SJCRH30 (cell line): ENCODE results near the gene CSTPP1. TPM values are rescaled to one million over a fixed set of nuclear protein-coding genes. Genes with fewer than 3 reads are reported as not detected.
"Not testable (repeated sequence)": the region's sequence is repeated elsewhere in the genome, so short reads cannot be mapped to it uniquely, and the experiment has no call there.

Experiments
- DNase-seq, 2 experiments: peaks; one replicate each; pipeline ENCODE4 v3.0.0-alpha.2; 2015 to 2020
- H3K27ac ChIP-seq: fragments of 250-450 bp; sonication (Bioruptor Pico); 2 replicates; pipeline ENCODE4 v1.5.1; 2020; ENCODE audit warnings: mild to moderate bottlenecking, moderate library complexity
- H3K27me3 ChIP-seq: fragments of 250-450 bp; sonication (Bioruptor Pico); 2 replicates; pipeline ENCODE4 v1.5.1; 2020; ENCODE audit warnings: mild to moderate bottlenecking, moderate library complexity
- H3K36me3 ChIP-seq: fragments of 250-450 bp; sonication (Bioruptor Pico); 2 replicates; pipeline ENCODE4 v1.5.1; 2020; ENCODE audit warnings: mild to moderate bottlenecking, moderate library complexity
- H3K4me1 ChIP-seq: fragments of 250-450 bp; sonication (Bioruptor Pico); 2 replicates; pipeline ENCODE4 v1.5.1; 2020; ENCODE audit warnings: mild to moderate bottlenecking, moderate library complexity
- H3K4me3 ChIP-seq: fragments of 250-450 bp; sonication (Bioruptor Pico); 2 replicates; pipeline ENCODE4 v1.5.1; 2020; ENCODE audit warnings: mild to moderate bottlenecking, moderate library complexity
- H3K9me3 ChIP-seq: fragments of 250-450 bp; sonication (Bioruptor Pico); replicated peaks from 2 replicates; pipeline ENCODE4 v1.5.1; 2020; ENCODE audit warnings: mild to moderate bottlenecking, moderate library complexity
- total RNA-seq: library from RNA; depleted of rRNA; stranded (reverse); fragments of >200 nt; shearing (Covaris generic); gene quantifications from 2 replicates; pipeline ENCODE4 v1.2.3, GENCODE V29; 2014

The CSTPP1 gene
- total RNA-seq, 1 experiment from 2014 or later: 24.5 TPM

- Histone ChIP-seq H3K36me3 (no peaks in the 10 kb centered on the region), H3K9me3 (no peaks in the 10 kb centered on the region), H3K4me3 (no peak overlapping the region), H3K4me1 (peaks cover 6% of the 10 kb centered on the region; the same call in 1 of the 2 replicates), H3K27ac (no peak overlapping the region), H3K27me3 (no peaks in the 10 kb centered on the region)
- DNase-seq: no peak
These were observed 247.4 kb downstream of the CSTPP1 start for GRCh38 chr11:47183969-47184368.

- H3K4me3 ChIP-seq: peak overlapping the region; percentile 78
- peak in 1 of 2 experiments; percentile 19 for DNase-seq
- no peaks in the 10 kb centered on the region for H3K27me3 ChIP-seq
- no peaks in the 10 kb centered on the region for H3K9me3 ChIP-seq
- H3K36me3 ChIP-seq: no peaks in the 10 kb centered on the region
- H3K27ac ChIP-seq: peak overlapping the region; percentile 63; the same call in 1 of the 2 replicates
- H3K4me1 ChIP-seq: peaks cover 6% of the 10 kb centered on the region; the same call in 1 of the 2 replicates
These were observed 248.2 kb downstream of the CSTPP1 start for GRCh38 chr11:47184711-47185304.

GRCh38 chr11:47185305-47186075 lies 248.9 kb downstream of the CSTPP1 start:
- Histone ChIP-seq H3K4me1 (peaks cover 6% of the 10 kb centered on the region; the same call in 1 of the 2 replicates), H3K27me3 (no peaks in the 10 kb centered on the region), H3K27ac (peak overlapping the region; percentile 63), H3K9me3 (no peaks in the 10 kb centered on the region), H3K4me3 (peak overlapping the region; percentile 78), H3K36me3 (no peaks in the 10 kb centered on the region)
- DNase-seq: peak; percentile 87 to 89

- Histone ChIP-seq H3K9me3 (no peaks in the 10 kb centered on the region), H3K4me1 (peaks cover 6% of the 10 kb centered on the region; the same call in 1 of the 2 replicates), H3K36me3 (no peaks in the 10 kb centered on the region), H3K27ac (peak within 1 kb of the TSS; percentile 63), H3K27me3 (no peaks in the 10 kb centered on the region), H3K4me3 (peak within 1 kb of the TSS; percentile 78)
- DNase-seq: peak; percentile 66 to 71
These were observed 249.6 kb downstream of the CSTPP1 start, which contains the start of gene PACSIN3 for GRCh38 chr11:47186076-47186699. Gene PACSIN3 (minus strand): TSS chr11:47186434. CDS start chr11:47182727, 3,707 bp downstream.

- Histone ChIP-seq H3K27ac (peak overlapping the region; percentile 36; the same call in 1 of the 2 replicates), H3K9me3 (no peaks in the 10 kb centered on the region), H3K27me3 (no peaks in the 10 kb centered on the region), H3K36me3 (no peaks in the 10 kb centered on the region), H3K4me1 (peaks cover 6% of the 10 kb centered on the region; the same call in 1 of the 2 replicates), H3K4me3 (peak overlapping the region; percentile 78)
- DNase-seq: peak; percentile 72 to 82
These were observed 250.4 kb downstream of the CSTPP1 start for GRCh38 chr11:47186700-47187695.

- no peak overlapping the region for H3K27ac ChIP-seq
- no peak for DNase-seq
These were observed 251.2 kb downstream of the CSTPP1 start for GRCh38 chr11:47187723-47188122.

GRCh38 chr11:47188259-47188658 lies 251.7 kb downstream of the CSTPP1 start:
- peaks cover 8% of the 10 kb centered on the region; the same call in 1 of the 2 replicates for H3K4me1 ChIP-seq
- H3K9me3 ChIP-seq: no peaks in the 10 kb centered on the region
- no peak overlapping the region for H3K27ac ChIP-seq
- no peak overlapping the region for H3K4me3 ChIP-seq
- DNase-seq: peak in 1 of 2 experiments; percentile 32
- no peaks in the 10 kb centered on the region for H3K27me3 ChIP-seq
- H3K36me3 ChIP-seq: no peaks in the 10 kb centered on the region

More at GRCh38 chr11:47187723-47188122, 251.2 kb downstream of the CSTPP1 start:
- H3K9me3 ChIP-seq: no peaks in the 10 kb centered on the region
- H3K4me3 ChIP-seq: peak overlapping the region; percentile 78; the same call in 1 of the 2 replicates
- no peaks in the 10 kb centered on the region for H3K27me3 ChIP-seq
- no peaks in the 10 kb centered on the region for H3K36me3 ChIP-seq
- peaks cover 6% of the 10 kb centered on the region; the same call in 1 of the 2 replicates for H3K4me1 ChIP-seq

GRCh38 chr11:47189100-47189834 lies 252.7 kb downstream of the CSTPP1 start:
- H3K27me3 ChIP-seq: no peaks in the 10 kb centered on the region
- peak in 1 of 2 experiments; percentile 23 for DNase-seq
- H3K27ac ChIP-seq: no peak overlapping the region
- H3K4me3 ChIP-seq: no peak overlapping the region
- H3K9me3 ChIP-seq: no peaks in the 10 kb centered on the region
- H3K4me1 ChIP-seq: peaks cover 15% of the 10 kb centered on the region; the same call in 1 of the 2 replicates
- no peaks in the 10 kb centered on the region for H3K36me3 ChIP-seq

GRCh38 chr11:47191137-47191536 lies 254.6 kb downstream of the CSTPP1 start:
- H3K27ac ChIP-seq, H3K36me3 ChIP-seq, DNase-seq, H3K9me3 ChIP-seq, H3K4me3 ChIP-seq, H3K27me3 ChIP-seq: not testable (repeated sequence)
- H3K4me1 ChIP-seq: peaks cover 19% of the 10 kb centered on the region; the same call in 1 of the 2 replicates

GRCh38 chr11:47192111-47192510 lies 255.6 kb downstream of the CSTPP1 start:
- DNase-seq: no peak
- Histone ChIP-seq H3K27me3 (peaks cover 3% of the 10 kb centered on the region; the same call in 1 of the 2 replicates), H3K4me1 (peaks cover 19% of the 10 kb centered on the region; the same call in 1 of the 2 replicates), H3K27ac (no peak overlapping the region), H3K9me3 (no peaks in the 10 kb centered on the region), H3K4me3 (no peak overlapping the region), H3K36me3 (no peaks in the 10 kb centered on the region)

GRCh38 chr11:47198161-47198560 lies 261.6 kb downstream of the CSTPP1 start:
- H3K9me3 ChIP-seq, H3K27ac ChIP-seq, H3K27me3 ChIP-seq, H3K36me3 ChIP-seq, H3K4me3 ChIP-seq, DNase-seq: not testable (repeated sequence)
- H3K4me1 ChIP-seq: peaks cover 12% of the 10 kb centered on the region; the same call in 1 of the 2 replicates

GRCh38 chr11:47201015-47201414 lies 264.5 kb downstream of the CSTPP1 start:
- no peak overlapping the region for H3K27ac ChIP-seq
- no peak for DNase-seq
- H3K27me3 ChIP-seq: peaks cover 3% of the 10 kb centered on the region; the same call in 1 of the 2 replicates
- no peaks in the 10 kb centered on the region for H3K9me3 ChIP-seq
- 0 out of 2 replicates have a peak, but pooled peaks cover 2% of the 10 kb centered on the region for H3K4me1 ChIP-seq
- H3K36me3 ChIP-seq: no peaks in the 10 kb centered on the region
- no peak overlapping the region for H3K4me3 ChIP-seq

- DNase-seq: no peak
- Histone ChIP-seq H3K9me3 (no peaks in the 10 kb centered on the region), H3K4me1 (0 out of 2 replicates have a peak, but pooled peaks cover 2% of the 10 kb centered on the region), H3K4me3 (no peak overlapping the region), H3K36me3 (no peaks in the 10 kb centered on the region), H3K27me3 (no peaks in the 10 kb centered on the region), H3K27ac (no peak overlapping the region)
These were observed 266.0 kb downstream of the CSTPP1 start for GRCh38 chr11:47202576-47202975.
